GM23338 (cell line): ENCODE results near the gene IL1F10.

Source experiments
- CREB1 ChIP-seq: fragments of 250-450 bp; sonication (Bioruptor Pico); IDR thresholded peaks from 2 replicates; pipeline ENCODE4 v1.5.0; 2020; ENCODE audit warnings: low read depth, mild to moderate bottlenecking, moderate library complexity
- EZH2 ChIP-seq: fragments of 200-600 bp; sonication (generic); IDR thresholded peaks from one replicate; pipeline ENCODE4 v1.8.0; 2017; ENCODE audit warnings: antibody characterized with exemption, mild to moderate bottlenecking, low read depth; ENCODE audit not compliant: unreplicated experiment
- EZH2phosphoT487 ChIP-seq: fragments of 200-600 bp; sonication (generic); IDR thresholded peaks from one replicate; pipeline ENCODE4 v1.8.1; 2018; ENCODE audit warnings: antibody characterized with exemption; ENCODE audit not compliant: unreplicated experiment
- JUNB ChIP-seq: IDR thresholded peaks from one replicate; pipeline ENCODE4 v1.6.1; 2016; ENCODE audit warnings: antibody characterized with exemption; ENCODE audit not compliant: unreplicated experiment
- NANOG ChIP-seq: IDR thresholded peaks from 2 replicates; pipeline ENCODE4 v1.6.1; 2016; ENCODE audit warnings: antibody characterized with exemption, borderline replicate concordance
- POLR2AphosphoS5 ChIP-seq: IDR thresholded peaks from 2 replicates; pipeline ENCODE4 v1.6.1; 2016; ENCODE audit warnings: antibody characterized with exemption, low read depth
- STAT1 ChIP-seq: IDR thresholded peaks from one replicate; pipeline ENCODE4 v1.6.1; 2016; ENCODE audit warnings: antibody characterized with exemption; ENCODE audit not compliant: unreplicated experiment
- ZNF331 ChIP-seq: fragments of 250-450 bp; sonication (Bioruptor Pico); IDR thresholded peaks from 2 replicates; pipeline ENCODE4 v1.5.0; 2020; ENCODE audit warnings: low read depth, mild to moderate bottlenecking, moderate library complexity
- TF ChIP-seq, protein P1 (sequence below), 2 experiments: fragments of 200-600 bp in 1 of 2; sonication (generic) in 1 of 2; conservative IDR thresholded peaks; 2 replicates each; pipeline versions ENCODE4 v1.5.1 to v1.6.1; 2016 to 2017; ENCODE audit warnings: antibody characterized with exemption in 2 of 2, low read depth in 2 of 2, mild to moderate bottlenecking in 2 of 2, moderate library complexity in 1 of 2
- TF ChIP-seq, protein P2 (sequence below): IDR thresholded peaks from one replicate; pipeline ENCODE4 v1.6.1; 2018; ENCODE audit warnings: antibody characterized with exemption; ENCODE audit not compliant: unreplicated experiment
- TF ChIP-seq, protein P3 (sequence below): IDR thresholded peaks from 2 replicates; pipeline ENCODE4 v1.6.1; 2016; ENCODE audit warnings: antibody characterized with exemption

DNA sequence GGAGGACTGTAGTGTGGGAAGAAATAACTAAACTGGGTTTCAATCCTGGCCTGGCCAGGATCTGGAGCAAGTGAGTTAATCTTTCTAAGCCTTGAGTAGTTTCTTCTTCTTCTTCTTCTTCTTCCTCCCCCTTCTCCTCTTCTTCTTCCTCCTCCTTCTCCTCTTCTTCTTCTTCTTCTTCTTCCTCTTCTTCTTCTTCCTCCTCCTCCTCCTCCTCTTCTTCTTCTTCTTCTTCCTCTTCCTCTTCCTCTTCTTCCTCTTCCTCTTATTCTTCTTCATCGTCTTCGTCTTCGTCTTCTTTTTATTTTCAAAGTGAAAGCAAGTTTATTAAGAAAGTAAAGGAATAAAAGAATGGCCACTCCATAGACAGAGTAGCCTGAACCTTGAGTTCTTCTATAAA lies 53.1 kb downstream of the IL1F10 start:
- TF ChIP-seq, protein P1, sequence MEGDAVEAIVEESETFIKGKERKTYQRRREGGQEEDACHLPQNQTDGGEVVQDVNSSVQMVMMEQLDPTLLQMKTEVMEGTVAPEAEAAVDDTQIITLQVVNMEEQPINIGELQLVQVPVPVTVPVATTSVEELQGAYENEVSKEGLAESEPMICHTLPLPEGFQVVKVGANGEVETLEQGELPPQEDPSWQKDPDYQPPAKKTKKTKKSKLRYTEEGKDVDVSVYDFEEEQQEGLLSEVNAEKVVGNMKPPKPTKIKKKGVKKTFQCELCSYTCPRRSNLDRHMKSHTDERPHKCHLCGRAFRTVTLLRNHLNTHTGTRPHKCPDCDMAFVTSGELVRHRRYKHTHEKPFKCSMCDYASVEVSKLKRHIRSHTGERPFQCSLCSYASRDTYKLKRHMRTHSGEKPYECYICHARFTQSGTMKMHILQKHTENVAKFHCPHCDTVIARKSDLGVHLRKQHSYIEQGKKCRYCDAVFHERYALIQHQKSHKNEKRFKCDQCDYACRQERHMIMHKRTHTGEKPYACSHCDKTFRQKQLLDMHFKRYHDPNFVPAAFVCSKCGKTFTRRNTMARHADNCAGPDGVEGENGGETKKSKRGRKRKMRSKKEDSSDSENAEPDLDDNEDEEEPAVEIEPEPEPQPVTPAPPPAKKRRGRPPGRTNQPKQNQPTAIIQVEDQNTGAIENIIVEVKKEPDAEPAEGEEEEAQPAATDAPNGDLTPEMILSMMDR (conservative IDR thresholded peaks at IDR 0.05; ENCODE audit: low read depth in 2 of 2), result no peak
- TF ChIP-seq EZH2 (no peak), POLR2AphosphoS5 (no peak), EZH2phosphoT487 (no peak), NANOG (no peak), JUNB (no peak), CREB1 (CRISPR knock-in tag) (no peak), ZNF331 (CRISPR knock-in tag) (no peak), STAT1 (no peak)
- TF ChIP-seq, protein P2, sequence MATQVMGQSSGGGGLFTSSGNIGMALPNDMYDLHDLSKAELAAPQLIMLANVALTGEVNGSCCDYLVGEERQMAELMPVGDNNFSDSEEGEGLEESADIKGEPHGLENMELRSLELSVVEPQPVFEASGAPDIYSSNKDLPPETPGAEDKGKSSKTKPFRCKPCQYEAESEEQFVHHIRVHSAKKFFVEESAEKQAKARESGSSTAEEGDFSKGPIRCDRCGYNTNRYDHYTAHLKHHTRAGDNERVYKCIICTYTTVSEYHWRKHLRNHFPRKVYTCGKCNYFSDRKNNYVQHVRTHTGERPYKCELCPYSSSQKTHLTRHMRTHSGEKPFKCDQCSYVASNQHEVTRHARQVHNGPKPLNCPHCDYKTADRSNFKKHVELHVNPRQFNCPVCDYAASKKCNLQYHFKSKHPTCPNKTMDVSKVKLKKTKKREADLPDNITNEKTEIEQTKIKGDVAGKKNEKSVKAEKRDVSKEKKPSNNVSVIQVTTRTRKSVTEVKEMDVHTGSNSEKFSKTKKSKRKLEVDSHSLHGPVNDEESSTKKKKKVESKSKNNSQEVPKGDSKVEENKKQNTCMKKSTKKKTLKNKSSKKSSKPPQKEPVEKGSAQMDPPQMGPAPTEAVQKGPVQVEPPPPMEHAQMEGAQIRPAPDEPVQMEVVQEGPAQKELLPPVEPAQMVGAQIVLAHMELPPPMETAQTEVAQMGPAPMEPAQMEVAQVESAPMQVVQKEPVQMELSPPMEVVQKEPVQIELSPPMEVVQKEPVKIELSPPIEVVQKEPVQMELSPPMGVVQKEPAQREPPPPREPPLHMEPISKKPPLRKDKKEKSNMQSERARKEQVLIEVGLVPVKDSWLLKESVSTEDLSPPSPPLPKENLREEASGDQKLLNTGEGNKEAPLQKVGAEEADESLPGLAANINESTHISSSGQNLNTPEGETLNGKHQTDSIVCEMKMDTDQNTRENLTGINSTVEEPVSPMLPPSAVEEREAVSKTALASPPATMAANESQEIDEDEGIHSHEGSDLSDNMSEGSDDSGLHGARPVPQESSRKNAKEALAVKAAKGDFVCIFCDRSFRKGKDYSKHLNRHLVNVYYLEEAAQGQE, result no peak
- TF ChIP-seq, protein P3, sequence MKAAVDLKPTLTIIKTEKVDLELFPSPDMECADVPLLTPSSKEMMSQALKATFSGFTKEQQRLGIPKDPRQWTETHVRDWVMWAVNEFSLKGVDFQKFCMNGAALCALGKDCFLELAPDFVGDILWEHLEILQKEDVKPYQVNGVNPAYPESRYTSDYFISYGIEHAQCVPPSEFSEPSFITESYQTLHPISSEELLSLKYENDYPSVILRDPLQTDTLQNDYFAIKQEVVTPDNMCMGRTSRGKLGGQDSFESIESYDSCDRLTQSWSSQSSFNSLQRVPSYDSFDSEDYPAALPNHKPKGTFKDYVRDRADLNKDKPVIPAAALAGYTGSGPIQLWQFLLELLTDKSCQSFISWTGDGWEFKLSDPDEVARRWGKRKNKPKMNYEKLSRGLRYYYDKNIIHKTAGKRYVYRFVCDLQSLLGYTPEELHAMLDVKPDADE, result no peak
